Measurements from ENCODE around the gene SPATS2L. TPM values are rescaled to one million over a fixed set of nuclear protein-coding genes. Genes with fewer than 3 reads are reported as not detected.

Gene SPATS2L
- total RNA-seq, 1 donor from 2014 or later = 51.0 TPM

DNA sequence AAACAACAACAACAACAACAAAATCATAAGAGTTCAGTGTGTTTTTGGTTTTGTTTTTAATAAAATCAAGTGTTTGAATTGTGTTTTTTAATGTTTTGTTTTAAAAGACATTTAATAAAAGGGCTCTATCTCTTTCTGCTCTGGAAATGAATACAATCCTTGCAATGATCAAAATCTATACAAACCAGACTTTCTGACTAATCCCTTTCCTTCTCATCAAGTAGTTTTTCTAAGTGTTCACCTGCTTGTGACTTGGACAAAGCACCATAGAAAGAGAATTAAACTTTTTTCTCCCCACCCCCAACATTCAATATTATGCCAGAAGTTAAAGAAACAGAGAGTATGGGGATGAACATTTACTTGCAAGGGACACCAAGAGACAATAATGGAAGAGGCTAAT, 142.0 kb downstream of the SPATS2L start:
- ATAC-seq = no peak

DNA sequence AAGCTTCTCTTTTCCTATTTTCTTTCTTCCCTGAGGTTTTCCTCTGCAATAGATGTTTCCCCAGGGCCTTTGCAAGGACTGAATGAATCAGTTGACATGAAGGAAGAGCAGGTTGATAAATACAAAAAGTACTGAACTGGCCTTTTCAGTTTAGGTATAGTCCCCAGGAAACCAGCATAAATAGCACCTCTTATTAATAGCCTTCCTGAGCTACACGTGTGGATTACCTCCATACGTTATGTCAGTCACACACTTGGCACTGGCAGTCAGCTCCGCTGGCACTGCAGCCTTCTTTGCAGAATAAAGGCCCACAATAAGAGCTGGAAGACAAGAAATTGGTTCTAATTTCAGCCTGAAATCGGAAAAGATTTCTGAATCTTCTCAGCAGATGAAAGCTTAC, 142.7 kb downstream of the SPATS2L start:
- no peak for ATAC-seq

DNA sequence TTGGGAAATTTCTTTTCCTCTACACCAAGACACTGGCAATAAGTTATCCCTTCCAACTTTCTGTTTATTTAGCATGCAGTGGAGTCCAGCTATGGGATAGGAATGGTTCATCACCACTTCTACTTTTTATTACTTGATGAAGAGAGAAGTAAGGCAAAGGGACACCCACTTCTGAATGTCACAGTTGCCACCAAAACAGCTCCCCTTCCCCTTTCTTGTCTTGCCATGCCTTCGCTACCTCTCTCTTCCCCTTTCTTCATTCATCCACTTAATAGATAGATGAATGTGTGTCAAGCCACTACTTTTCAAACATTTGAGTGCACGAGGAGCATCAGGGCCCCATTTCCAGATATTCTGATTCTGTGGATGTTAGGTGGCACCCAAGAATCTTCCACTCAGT, 143.8 kb downstream of the SPATS2L start:
- no peak for ATAC-seq

DNA sequence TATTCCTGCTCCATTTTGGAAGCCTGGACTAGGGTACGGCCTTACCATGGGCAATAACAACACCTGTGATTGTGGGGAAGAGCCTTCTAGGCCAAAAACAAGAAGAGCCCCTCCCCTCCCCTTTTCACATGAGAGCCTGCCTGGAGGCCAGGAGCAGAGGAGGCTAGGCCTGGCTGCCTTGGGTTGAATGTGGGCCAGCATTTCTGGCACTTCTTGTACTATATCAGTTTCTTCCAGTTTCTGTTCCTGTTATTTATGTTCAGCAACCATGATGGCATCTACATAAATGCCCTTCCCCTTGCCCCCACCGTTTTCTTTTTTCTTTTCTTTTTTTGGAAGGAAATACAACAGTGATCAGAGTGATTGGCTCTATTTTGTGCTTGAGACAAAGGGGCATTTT, 145.0 kb downstream of the SPATS2L start:
- ATAC-seq = peak; percentile 18

DNA sequence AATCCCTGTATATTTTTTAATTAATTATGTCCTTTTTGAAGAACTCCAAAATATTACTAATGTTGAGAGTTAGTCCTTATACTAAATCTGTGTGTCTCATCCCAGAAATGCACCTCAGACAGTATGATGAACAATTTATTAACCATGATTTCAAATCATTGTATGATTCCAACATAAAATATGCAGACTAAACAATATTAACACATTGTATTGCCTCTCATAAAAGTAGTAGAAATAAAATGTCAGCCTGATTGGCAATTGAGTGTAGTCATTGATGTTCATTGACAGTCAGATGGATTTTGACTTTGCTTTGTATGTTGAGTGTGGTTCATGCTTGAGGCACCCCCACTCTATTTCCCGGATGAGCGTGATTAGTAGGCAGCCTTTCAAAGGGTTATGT, 145.9 kb downstream of the SPATS2L start:
- no peak for ATAC-seq

DNA sequence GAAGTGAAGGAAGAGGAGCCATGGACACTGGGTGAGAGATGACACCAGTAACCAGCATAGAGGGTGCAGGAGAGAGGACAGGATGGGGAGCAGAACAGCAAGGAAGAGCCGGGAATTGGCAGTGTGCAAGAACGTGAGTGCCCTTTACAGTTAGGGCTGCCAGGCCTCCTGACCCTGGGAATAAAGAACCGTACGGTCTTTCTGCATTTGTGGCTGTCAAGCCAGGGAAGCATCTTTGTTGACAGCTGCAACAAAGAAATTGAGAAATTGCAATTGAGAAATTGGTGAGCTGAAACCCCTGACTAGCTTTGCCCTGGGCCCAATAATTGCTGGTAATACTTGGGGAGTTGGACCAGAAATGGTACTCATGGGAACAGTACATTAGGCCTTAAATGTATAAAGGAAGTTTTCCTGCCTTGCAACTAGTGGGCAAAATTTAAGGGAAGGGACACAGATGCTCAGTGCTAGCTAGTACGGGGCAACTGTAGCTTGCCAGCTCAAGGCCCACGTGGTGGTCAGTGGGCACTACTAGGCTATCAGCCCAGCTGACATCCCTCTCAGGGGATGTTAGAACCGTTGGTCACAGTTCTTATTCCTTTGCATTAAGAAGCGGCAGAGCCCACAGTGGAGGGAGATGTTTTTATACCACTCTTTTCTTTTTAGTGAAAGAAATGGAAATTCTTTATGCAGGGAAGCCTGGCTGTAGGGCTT, 146.8 kb downstream of the SPATS2L start:
- no peak for ATAC-seq

DNA sequence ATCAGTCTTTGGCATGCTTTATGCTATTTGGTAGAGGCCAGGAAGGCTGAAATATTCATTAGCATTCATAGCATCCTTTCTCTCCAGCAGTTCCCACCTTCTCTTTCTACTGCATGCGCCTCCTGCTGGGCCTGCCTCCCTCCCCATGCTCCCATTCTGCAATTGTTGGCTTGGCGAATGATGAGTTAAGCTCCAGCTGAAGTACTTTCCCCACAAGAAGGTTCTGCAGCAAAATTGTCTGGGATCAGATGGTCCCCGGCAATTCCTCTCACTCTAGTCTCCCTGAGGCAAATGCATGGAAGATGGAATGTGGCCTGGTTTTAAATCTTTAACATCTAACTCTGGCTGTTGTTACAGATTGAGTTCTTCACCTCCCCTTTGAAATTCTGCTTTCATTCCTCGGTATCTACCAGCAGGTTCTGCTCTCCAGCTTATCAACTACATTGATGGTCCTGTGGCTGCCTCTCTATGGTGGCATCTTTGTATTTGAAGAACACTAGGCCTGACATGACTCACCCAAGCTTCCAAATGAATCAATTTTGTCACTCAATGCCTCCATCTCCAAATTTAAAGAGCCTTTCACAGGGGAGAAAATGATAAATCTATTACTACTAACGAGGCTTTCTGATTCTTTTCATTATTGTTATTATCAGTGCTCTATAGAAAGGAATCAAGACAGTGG, 147.5 kb downstream of the SPATS2L start:
- ATAC-seq = no peak

DNA sequence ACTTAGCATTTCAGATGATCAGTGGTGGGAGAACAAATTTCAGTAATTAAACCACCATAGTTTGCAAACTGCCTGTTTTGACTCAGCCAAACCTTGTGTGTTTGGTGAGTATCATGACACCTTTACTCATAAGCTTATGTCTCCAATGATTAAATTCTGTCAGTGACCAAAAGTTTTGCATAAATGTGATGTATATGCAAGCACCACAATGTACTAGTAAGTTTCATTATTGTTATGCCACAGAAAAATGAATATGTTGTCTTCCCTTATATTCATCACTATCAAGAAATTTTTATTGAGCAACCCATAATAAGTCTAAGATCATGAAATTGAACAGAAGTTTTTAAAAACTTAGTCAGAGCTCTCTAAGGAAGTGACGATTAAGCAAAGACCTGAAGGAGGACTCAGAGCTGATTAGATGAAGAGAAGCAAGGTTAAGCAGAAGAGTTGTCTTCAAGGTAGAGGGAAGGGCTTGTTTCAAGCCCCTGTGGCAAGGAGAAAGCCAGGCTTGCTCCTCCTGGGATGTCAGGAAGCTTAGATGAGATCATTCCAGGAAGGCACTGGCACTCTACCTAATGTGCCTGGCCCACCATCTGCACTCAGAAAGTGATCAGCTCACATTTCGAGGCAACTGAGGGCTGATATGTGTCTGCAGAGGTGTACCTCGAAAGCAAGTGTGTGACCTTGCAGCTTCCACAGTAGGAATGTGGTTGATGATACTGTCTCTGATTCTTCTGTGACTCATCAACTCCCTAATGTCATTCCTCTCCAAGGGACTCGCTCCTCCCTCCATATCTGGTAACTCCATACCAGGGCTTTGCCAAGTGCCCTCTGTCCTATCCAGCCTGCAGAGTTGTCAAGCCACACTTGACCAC, 148.7 kb downstream of the SPATS2L start:
- ATAC-seq = peak; percentile 41

DNA sequence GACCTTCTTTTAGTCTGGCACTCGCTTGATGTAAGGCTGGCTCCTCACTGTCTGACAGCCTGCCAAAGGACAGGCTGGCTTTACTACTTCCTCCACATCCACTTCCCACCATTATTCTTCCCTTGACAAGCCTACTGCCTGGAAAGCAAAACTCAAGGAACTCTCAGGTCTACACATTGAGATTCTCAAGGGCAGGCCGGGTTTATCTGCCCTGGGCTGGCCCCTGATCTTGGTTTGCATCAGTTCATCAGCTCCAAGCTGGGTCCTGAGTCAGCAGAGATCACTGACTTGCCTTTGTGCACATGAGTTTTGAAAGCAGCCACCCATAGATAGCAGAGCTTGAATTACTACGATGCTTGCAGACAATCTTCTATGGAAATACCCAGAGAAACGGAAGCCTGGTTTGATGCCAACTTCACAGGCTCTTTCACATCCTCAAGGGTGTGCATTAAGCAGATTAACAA, 149.5 kb downstream of the SPATS2L start:
- ATAC-seq = no peak

DNA sequence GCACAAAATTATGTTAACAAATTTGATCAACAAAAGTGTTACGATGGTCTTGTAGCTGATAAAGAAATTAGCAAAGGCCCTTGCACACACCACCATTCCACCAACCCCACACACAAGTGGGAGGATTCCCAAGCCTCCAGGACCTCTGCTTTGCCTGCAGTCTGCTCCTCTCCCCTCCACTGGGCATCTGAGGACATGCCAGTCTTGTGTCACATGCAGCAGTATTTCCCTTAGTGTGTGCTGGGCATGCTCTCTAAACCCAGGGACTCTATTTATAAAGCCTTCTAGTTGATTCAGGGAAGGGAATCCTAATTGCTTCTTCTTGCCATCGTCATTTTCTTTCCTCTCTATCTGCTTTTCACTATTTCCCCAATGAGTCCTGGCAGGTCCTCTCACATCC, 150.1 kb downstream of the SPATS2L start:
- ATAC-seq = no peak

DNA sequence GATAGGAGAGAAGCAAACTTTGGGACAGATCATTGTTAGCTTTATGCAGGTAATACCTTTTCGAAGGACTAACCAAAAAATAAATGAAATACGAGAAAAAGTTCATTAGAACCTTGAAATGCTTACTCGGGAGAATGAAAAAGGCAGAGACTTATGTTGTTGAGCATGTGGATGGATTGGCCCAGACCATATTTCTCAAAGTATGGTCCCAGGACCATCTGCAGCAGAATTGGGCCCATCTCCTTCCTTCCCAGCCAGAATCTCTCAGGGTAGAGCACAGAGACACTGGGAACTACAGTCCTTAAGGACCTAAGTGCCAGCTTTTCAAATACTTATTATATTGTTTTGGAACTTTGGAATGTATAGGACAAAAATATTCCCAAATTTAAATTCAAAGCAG, 152.6 kb downstream of the SPATS2L start:
- ATAC-seq = no peak

DNA sequence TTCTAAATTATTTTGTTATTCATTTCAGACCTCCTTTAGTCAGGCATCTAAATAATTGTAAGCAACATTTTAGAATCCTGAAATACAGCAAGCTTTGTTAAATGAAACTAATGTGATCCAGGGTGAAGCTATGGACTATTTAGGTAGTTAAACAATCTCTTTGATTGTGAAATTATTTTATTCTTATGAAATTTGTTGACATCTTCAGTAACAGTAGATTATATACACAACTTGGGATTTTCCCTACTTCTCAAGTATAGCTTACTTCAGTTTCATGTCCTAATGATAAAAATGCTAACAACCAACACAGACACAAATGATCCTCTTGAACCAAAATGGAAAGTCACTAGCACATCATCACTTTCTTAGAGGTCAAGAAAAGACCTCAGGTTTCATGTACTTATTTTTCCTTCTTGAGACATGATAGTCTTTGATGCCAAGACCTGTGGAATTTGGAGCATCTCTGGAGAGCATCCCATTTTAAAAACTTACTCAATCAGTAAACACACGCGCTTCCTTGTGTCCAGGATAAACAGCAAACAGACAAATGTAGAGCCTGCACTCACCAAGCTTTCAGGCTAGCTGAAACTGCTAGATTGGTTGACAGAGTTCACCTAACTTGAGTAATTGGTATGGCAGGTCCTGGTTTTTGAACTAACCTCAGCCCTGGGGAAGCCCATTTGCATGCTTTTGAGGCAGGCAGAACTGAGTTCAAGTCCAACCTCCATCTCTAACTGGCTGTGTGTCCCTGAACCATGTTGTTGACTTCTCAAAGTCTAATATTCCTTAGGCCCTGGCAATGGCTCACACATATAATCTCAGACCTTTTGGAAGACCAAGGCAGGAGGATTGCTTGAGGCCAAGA, 155.6 kb downstream of the SPATS2L start:
- ATAC-seq = no peak

DNA sequence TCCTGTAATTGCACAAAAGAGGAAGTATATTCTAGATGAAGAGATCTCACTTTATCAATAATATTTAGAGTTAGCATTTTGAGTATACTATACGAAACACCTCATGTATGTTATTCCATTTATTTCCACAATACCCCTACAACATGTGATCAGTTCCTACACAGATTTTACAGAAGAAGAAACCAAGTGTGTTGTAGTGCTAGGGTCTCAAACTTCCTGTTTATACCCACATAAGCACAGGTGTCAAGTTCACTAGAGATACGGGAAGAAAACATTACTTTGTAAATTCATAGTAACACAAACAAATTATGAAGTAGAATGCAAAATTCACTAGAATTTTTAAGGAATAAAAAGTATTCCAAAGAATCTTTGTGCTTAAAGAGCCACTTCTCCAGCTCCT, 157.0 kb downstream of the SPATS2L start:
- no peak for ATAC-seq

DNA sequence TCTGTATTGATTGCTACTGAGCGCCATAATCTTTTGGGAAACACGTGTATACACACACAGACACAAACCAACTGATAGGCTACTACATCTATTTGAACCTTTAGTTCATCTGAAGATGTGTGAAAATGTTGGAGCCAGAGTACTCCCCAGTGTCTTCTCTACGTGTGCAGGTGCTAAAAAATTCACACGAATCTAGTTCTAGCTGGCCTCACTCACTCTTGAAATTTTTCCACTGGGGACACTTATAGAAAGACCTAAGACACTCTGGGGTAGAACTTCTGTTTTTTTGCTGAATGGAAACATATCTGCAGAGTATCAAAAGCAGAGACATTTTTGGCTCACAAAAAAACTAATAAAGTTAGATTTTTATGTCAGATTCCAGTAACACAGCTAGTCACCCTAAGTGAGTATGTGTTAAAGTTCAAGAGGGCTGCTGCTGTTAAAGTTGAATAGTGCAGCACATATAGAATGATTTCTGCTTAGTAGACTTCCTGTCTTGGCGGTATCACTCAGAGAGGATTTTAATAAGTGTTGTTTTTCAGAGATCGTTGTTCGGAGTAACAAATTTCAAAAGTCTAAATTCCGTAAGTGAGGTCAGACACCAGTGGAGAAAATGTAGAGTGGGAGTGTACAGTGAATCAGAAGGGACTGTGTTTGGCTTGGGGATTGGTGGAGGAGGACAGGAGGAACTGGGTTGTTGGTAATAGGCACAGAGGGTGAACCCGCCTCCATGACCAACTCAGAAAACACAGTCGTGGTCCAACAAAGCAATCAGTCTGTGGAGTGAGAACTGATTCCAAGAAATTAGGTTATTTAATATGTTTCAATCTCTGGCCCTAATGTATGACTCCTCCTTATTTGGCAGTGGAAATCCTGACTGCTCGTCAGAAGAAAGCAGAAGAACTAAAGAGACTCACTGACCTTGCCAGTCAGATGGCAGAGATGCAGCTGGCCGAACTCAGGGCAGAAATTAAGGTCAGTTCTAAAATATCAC, 160.2 kb downstream of the SPATS2L start:
- no peak for ATAC-seq

DNA sequence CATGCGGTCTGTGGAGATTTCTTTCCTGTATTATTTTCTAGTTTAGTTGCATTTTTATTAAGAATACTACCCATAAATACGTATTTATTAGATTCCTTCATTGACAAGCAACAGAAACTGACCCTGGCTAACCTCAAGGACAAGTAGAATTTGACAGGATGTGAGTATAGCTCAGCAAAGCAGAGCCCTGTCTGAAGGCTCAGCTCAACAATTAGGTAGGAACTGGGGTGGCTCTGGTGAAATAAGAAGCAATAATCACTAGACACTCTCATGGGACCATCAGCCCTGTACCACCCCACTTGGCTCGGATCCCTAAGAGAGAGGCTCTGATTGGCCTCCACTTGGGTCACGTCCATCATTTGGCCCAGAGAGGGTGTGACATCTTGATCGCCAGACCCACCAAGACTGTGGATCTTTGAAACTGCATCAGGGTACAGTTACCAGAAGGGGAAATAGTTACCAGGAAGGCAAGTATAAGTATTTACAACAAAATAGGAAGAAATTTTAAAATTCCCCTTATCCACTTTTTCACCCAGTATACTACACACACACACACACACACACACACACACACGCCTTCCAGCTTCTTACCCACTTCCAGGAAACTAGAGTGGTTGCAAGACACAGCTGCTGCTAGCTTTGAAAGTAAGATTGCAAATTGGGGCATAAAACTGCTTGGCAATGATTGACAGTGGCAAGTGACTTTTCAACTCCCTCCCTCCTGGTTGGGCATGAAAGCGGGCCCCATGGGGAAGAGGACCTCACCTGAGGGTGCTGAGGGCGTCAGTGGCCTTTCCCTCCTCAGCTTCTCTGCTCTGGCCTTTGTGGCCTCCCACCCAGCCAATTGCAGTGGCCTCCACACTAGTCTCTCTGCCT, 161.6 kb downstream of the SPATS2L start:
- no peak for ATAC-seq

DNA sequence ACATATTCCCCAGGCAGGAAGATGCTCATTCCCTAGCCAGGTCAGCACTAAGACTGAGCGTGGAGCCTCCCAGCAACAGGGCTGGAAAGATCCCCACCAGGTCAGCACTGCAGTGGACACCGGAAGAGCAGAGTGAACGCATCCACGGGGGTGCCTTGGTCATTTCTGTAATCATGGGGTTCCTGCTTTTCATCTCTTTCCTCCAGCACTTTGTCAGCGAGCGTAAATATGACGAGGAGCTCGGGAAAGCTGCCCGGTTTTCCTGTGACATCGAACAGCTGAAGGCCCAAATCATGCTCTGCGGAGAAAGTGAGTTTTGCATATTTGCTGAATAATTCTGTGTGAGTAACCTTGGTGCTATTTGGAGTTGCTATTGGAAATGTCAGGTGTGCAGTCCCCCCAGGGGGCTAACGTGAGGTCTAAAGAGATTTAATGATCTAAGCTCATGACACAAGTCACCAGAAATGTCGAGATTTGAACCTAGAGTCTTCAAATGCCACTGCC, 163.3 kb downstream of the SPATS2L start:
- ATAC-seq = no peak

DNA sequence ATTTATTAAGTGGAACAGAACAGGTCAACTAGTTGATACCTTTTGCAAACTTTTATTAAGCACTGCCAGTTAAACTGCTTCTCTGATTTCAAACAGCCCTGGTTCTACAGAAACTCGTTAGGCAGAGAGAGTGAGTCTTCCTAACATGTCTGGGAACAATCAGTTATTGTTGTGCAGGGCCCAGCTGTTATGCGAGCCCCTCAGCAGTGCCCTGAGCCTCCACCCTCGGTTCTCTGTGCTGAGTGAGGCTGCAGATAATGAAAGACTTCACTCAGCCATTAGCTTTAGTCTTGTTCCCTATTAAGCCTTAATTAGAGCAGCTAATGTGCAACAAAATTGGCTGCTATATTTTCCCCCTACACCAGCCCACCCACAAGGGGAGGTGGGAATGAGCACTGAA, 163.7 kb downstream of the SPATS2L start:
- no peak for ATAC-seq

DNA sequence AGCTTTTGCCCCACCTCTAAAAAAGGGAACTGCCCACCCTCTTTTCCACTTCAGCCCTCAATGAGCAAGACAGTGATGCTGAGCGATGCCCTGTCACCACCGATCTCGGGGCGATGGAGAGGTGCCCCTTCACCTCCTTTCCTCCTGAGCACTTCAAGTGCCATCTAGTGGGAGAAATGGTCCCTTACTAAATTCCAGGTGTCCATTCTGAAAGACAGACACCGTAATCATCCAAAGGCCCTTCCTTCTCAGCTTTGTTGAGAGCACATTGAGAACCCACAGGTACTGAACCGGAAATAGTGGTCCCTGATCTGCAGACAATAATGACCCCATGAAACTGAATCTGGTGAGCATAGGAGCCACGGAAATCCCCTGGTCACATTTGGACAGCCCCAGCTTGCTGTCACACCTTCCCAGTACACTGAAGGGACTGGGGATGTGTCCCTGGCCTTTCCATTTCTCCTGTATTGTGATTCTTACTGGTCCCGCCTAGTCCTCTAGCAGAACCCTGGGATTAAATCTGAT, 164.9 kb downstream of the SPATS2L start:
- ATAC-seq = peak; percentile 40

DNA sequence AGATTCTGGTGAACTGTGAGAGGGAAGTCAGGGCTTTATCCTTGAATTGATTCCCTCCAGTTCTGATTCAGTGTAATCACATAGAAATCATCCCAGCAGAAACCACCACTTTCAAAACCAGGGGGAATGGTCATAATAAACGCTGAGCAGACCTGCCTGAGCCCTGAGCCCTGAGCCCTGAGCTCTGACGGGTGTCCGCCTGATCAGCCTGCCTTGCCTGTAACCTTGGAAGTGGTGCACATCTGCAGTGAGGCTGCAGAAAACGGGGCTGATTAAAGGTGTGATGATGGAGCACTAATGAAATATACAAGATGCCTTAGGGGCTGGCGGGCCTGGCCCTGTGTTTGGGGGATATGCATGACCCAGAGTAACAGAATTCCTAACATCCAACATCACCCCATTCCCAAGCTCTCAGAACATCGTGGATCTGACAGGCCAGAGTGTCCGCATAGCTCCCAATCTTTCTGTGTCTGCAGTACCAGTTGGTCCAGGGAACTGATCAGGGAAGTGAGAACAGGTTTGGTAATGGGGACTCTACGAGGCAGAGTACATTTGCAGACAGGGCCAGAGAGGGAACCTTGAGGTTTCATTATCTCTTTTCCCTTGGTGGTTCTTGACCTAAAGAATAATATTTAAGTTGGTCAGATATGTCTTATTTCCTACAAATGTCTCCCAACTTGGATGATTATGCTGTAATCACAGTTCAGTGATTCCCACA, 165.6 kb downstream of the SPATS2L start:
- no peak for ATAC-seq
